Measurements from ENCODE around the gene CERS6. TPM values are rescaled to one million over a fixed set of nuclear protein-coding genes. Genes with fewer than 3 reads are reported as not detected.

CERS6 gene
- total RNA-seq, 4 donors from 2014 or later, result 46.6 to 67.7 (median 53.6) TPM

DNA sequence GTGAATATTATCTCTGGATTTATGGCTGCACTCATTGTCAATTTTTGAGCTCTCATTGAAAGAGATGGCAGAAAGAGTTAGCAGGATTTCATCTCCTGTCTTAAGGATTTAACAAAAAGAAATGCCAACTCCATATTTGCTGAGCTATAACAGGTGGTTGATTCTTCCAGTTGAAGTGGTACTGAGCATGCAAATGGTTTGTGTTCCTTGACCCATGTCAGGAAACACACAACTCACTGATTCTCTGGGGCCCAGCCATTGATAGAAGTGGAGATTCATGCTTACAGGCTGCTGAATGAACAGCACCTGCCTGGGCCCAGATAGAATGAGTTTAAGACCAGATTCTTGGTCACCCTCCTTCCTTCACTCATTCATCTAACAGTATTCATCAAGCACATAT, 128.8 kb downstream of the CERS6 start:
- TF ChIP-seq EP300 (IDR thresholded peaks at IDR 0.05) (no peak), POLR2AphosphoS5 (IDR thresholded peaks at IDR 0.05) (no peak), POLR2A (IDR thresholded peaks at IDR 0.05; ENCODE audit: low read depth) (no peak)
- TF ChIP-seq, protein P1, sequence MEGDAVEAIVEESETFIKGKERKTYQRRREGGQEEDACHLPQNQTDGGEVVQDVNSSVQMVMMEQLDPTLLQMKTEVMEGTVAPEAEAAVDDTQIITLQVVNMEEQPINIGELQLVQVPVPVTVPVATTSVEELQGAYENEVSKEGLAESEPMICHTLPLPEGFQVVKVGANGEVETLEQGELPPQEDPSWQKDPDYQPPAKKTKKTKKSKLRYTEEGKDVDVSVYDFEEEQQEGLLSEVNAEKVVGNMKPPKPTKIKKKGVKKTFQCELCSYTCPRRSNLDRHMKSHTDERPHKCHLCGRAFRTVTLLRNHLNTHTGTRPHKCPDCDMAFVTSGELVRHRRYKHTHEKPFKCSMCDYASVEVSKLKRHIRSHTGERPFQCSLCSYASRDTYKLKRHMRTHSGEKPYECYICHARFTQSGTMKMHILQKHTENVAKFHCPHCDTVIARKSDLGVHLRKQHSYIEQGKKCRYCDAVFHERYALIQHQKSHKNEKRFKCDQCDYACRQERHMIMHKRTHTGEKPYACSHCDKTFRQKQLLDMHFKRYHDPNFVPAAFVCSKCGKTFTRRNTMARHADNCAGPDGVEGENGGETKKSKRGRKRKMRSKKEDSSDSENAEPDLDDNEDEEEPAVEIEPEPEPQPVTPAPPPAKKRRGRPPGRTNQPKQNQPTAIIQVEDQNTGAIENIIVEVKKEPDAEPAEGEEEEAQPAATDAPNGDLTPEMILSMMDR (IDR thresholded peaks at IDR 0.05), result no peak
- Histone ChIP-seq H3K36me3 (no peaks in the 10 kb centered on the region), H3K4me1 (peaks cover 27 to 59% (median 52%) of the 10 kb centered on the region in 4 donors), H3K9me3 (no peaks in the 10 kb centered on the region), H3K27me3 (no peaks in the 10 kb centered on the region), H3K27ac (replicated peaks in 1 of 4) (no peak overlapping the region), H3K4me3 (no peak overlapping the region)
- no peak for DNase-seq (ENCODE audit: extremely low spot score)
- intact Hi-C loops (cut with DNase I), result loop anchor here (10.0 kb wide), 2 partner anchors 50 to 60 kb away; no protein-coding TSS in a partner anchor

DNA sequence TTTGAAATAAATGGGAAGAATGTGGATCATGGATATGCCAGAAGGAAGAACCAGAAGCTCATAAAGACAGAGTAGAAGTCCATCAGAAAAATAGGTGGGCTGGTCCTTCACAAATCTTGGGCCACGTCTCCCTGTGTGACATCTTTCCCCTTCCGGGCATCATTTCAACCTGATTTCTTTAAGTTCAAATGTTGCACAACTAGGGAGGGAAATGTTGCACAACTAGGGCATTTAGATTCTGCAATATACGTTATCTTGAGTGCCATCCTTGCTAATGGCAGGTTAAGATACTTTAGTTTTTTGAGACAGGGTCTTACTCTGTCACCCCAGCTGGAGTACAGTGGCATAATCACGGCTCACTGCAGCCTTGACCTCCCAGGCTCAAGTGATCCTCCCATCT, 129.6 kb downstream of the CERS6 start:
- no peaks in the 10 kb centered on the region for H3K36me3 ChIP-seq
- 89% methylated on average over 4 of the region's 4 CpGs for WGBS
- H3K27me3 ChIP-seq, result no peaks in the 10 kb centered on the region
- H3K4me1 ChIP-seq, result peaks cover 28 to 59% (median 52%) of the 10 kb centered on the region in 4 donors
- H3K27ac ChIP-seq (replicated peaks in 1 of 4), result no peak overlapping the region
- DNase-seq (ENCODE audit: extremely low spot score), result no peak
- TF ChIP-seq, protein P1 (IDR thresholded peaks at IDR 0.05), result no peak
- TF ChIP-seq EP300 (IDR thresholded peaks at IDR 0.05) (no peak), POLR2AphosphoS5 (IDR thresholded peaks at IDR 0.05) (no peak), POLR2A (IDR thresholded peaks at IDR 0.05; ENCODE audit: low read depth) (no peak)
- H3K9me3 ChIP-seq, result no peaks in the 10 kb centered on the region
- intact Hi-C loops (cut with DNase I), result loop anchor here (10.0 kb wide), 2 partner anchors 49 to 61 kb away; no protein-coding TSS in a partner anchor
- H3K4me3 ChIP-seq, result no peak overlapping the region

DNA sequence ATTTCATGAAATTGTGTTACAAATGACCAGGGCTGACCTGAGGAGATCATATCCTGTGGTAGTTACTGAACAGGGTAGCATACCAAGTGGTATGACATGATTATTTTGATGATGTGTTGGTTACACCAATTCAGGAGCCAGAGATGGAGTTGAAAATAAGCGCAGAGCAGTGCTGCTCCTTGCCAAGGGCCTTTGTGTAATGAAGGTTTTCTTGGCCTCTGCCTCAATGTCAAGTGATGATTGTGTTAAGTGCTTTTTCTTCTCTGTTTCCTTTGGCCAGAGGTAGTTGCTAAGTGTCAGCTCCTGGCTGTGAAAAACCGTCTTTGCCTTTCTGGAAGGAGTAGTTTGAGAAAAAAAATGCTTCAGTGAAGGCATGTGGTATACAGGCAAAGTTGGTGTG, 131.2 kb downstream of the CERS6 start:
- H3K4me3 ChIP-seq, result no peak overlapping the region
- peaks cover 31 to 62% (median 56%) of the 10 kb centered on the region in 4 donors for H3K4me1 ChIP-seq
- no peaks in the 10 kb centered on the region for H3K27me3 ChIP-seq
- H3K27ac ChIP-seq (replicated peaks in 1 of 4), result peak overlapping the region; percentile 25 to 61 (median 53)
- no peaks in the 10 kb centered on the region for H3K9me3 ChIP-seq
- no peaks in the 10 kb centered on the region for H3K36me3 ChIP-seq
- peak; percentile 73 to 76 for TF ChIP-seq POLR2AphosphoS5 (IDR thresholded peaks at IDR 0.05)
- TF ChIP-seq POLR2A (IDR thresholded peaks at IDR 0.05; ENCODE audit: low read depth), result no peak
- TF ChIP-seq, protein P1 (IDR thresholded peaks at IDR 0.05), result no peak
- no peak for TF ChIP-seq EP300 (IDR thresholded peaks at IDR 0.05)
- WGBS, result 61% methylated on average over 2 of the region's 2 CpGs
- no peak for DNase-seq (ENCODE audit: extremely low spot score)
- intact Hi-C loops (cut with DNase I), result loop anchor here (10.0 kb wide), 2 partner anchors 47 to 63 kb away; no protein-coding TSS in a partner anchor

DNA sequence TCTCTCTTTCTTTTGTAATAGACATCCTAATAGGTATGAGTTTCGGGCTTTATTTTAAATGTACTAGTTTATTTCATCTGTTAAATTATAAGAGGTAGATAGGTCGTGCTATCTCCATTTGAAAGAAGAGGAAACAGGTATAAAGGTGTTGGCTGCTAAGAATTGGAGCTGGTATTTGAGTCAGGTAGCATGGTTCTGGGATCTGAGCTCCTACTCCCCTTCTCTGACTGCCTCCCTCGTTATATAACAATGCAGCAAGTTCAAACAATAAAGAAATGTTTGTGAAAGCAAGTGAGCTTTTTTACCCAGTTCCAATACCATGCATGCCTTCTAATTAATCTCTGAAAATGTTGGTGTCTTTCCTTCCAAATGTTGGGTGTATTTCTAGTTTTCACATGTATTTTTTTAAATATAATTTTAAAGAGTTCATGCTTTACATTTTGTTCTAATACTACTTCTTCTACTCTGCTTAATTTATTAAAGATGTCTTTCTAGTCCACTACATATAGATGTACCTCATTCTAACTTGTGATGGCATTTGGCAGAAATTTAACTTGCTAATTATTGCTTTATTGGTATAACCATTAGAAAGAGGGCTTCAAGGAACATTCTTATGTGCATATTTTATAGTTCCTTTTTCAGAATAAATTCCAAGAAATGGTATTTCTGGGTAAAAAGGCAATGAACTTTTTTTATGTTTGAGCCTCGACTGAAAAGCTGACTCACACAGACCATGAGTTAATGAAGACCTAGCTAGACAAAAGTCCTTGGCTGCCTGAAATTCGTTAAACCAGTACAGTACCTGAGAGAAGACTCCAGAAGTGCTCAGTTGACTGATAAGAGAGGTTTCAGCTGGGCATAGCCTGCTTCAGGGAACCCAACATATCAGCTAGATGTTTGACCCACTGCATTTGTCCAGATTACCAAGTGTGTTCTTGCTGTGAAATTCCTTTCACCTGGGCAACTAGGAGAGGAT, 133.5 kb downstream of the CERS6 start:
- 75% methylated on average over 5 of the region's 5 CpGs for WGBS
- no peak for TF ChIP-seq POLR2A (IDR thresholded peaks at IDR 0.05; ENCODE audit: low read depth)
- TF ChIP-seq EP300 (IDR thresholded peaks at IDR 0.05), result no peak
- TF ChIP-seq POLR2AphosphoS5 (IDR thresholded peaks at IDR 0.05), result no peak
- TF ChIP-seq, protein P1 (IDR thresholded peaks at IDR 0.05), result no peak
- no peak for DNase-seq (ENCODE audit: extremely low spot score)
- peaks cover 17 to 46% (median 42%) of the 10 kb centered on the region in 4 donors for H3K4me1 ChIP-seq
- peak overlapping the region in 1 of 4 donors; percentile 61 for H3K27ac ChIP-seq (replicated peaks in 1 of 4)
- H3K4me3 ChIP-seq, result no peak overlapping the region
- H3K36me3 ChIP-seq, result no peaks in the 10 kb centered on the region
- no peaks in the 10 kb centered on the region for H3K27me3 ChIP-seq
- H3K9me3 ChIP-seq, result no peaks in the 10 kb centered on the region
- intact Hi-C loops (cut with DNase I), result loop anchor here (10.0 kb wide), 2 partner anchors 45 to 65 kb away; no protein-coding TSS in a partner anchor

Measured in esophagus muscularis mucosa (tissue), 4 donors.